Activated CD4-positive, alpha-beta memory T cell treated with anti-CD3 and anti-CD28 coated beads for 36 hours (primary cell): ENCODE measurements around the gene SETD4. TPM values are rescaled to one million over a fixed set of nuclear protein-coding genes. Genes with fewer than 3 reads are reported as not detected.

Experiments
- CTCF ChIA-PET: fragments of 350-600 bp; sonication (Branson Sonifier 250); formaldehyde crosslinking; loops from one replicate; lab custom pipeline; 2021; ENCODE audit warnings: antibody characterized with exemption, inconsistent platforms; lab: Charles Lee
- POLR2A ChIA-PET: fragments of 350-600 bp; sonication (Branson Sonifier 250); formaldehyde crosslinking; loops from one replicate; lab custom pipeline; 2021; ENCODE audit warnings: antibody characterized with exemption; lab: Charles Lee
- DNase-seq: peaks from one replicate; pipeline ENCODE4 v3.0.0-alpha.2; 2020
- H3K27ac Mint-ChIP-seq: one replicate; pipeline ENCODE4 v1.8.0; 2021; ENCODE audit warnings: mixed read lengths
- H3K27me3 Mint-ChIP-seq: one replicate; pipeline ENCODE4 v1.8.0; 2021; ENCODE audit warnings: mixed read lengths
- H3K36me3 Mint-ChIP-seq: one replicate; pipeline ENCODE4 v1.8.0; 2021; ENCODE audit warnings: mixed read lengths
- H3K4me1 Mint-ChIP-seq: one replicate; pipeline ENCODE4 v1.8.0; 2021; ENCODE audit warnings: low read depth, mixed read lengths
- H3K4me3 Mint-ChIP-seq: one replicate; pipeline ENCODE4 v1.8.0; 2021; ENCODE audit warnings: mild to moderate bottlenecking, mixed read lengths
- H3K9me3 Mint-ChIP-seq: one replicate; pipeline ENCODE4 v1.8.0; 2021; ENCODE audit warnings: mixed read lengths
- intact Hi-C: fragments of 100-400 bp; cut with micrococcal nuclease; formaldehyde crosslinking; loops from one replicate; pipeline ENCODE4 v1.15.1; 2023
- total RNA-seq, 2 experiments: library from RNA; stranded (reverse); gene quantifications; one replicate each; pipeline ENCODE4 v1.2.3, GENCODE V29; 2021

SETD4 gene
- total RNA-seq, 2 experiments from 2014 or later = 13.5 to 18.9 TPM

- Mint-ChIP-seq H3K36me3 (no peaks in the 10 kb centered on the region), H3K27me3 (peaks cover 34% of the 10 kb centered on the region), H3K4me3 (no peak overlapping the region), H3K27ac (no peak overlapping the region), H3K9me3 (no peaks in the 10 kb centered on the region), H3K4me1 (peaks cover 6% of the 10 kb centered on the region)
- DNase-seq = no peak
- intact Hi-C loops = no loop called here
- CTCF ChIA-PET = no interaction called here
- POLR2A ChIA-PET = interaction anchor here (0.5 kb wide), 1 partner anchor 60 kb away, joined by 3 read pairs; no protein-coding TSS in a partner anchor
Observed at GRCh38 chr21:35995522-35996088, 64.7 kb downstream of the SETD4 start.

GRCh38 chr21:35994613-35995012 is 65.7 kb downstream of the SETD4 start:
- Mint-ChIP-seq H3K4me3 (no peak overlapping the region), H3K27ac (no peak overlapping the region), H3K9me3 (no peaks in the 10 kb centered on the region), H3K36me3 (no peaks in the 10 kb centered on the region), H3K4me1 (peaks cover 6% of the 10 kb centered on the region), H3K27me3 (peaks cover 31% of the 10 kb centered on the region)
- ChIA-PET POLR2A (no interaction called here), CTCF (no interaction called here)
- no peak for DNase-seq
- intact Hi-C loops = no loop called here

GRCh38 chr21:35993875-35994490 is 66.3 kb downstream of the SETD4 start:
- ChIA-PET POLR2A (no interaction called here), CTCF (no interaction called here)
- no peak overlapping the region for H3K27ac Mint-ChIP-seq
- H3K4me3 Mint-ChIP-seq = no peak overlapping the region
- peaks cover 27% of the 10 kb centered on the region for H3K27me3 Mint-ChIP-seq
- DNase-seq = no peak
- H3K36me3 Mint-ChIP-seq = no peaks in the 10 kb centered on the region
- H3K9me3 Mint-ChIP-seq = no peaks in the 10 kb centered on the region
- peaks cover 6% of the 10 kb centered on the region for H3K4me1 Mint-ChIP-seq
- intact Hi-C loops = no loop called here

- Mint-ChIP-seq H3K27ac (no peak overlapping the region), H3K27me3 (peaks cover 13% of the 10 kb centered on the region), H3K4me3 (no peak overlapping the region), H3K9me3 (no peaks in the 10 kb centered on the region), H3K36me3 (no peaks in the 10 kb centered on the region), H3K4me1 (peaks cover 5% of the 10 kb centered on the region)
- ChIA-PET CTCF (no interaction called here), POLR2A (no interaction called here)
- DNase-seq = no peak
- intact Hi-C loops = no loop called here
Observed at GRCh38 chr21:35991131-35991530, 69.2 kb downstream of the SETD4 start.

- intact Hi-C loops = no loop called here
Observed at GRCh38 chr21:35990609-35991008, 69.7 kb downstream of the SETD4 start.

GRCh38 chr21:35989138-35989735 is 71.1 kb downstream of the SETD4 start:
- ChIA-PET POLR2A (no interaction called here), CTCF (interaction anchor here (1.0 kb wide), 1 partner anchor 8 kb away, joined by 3 read pairs; no protein-coding TSS in a partner anchor)
- intact Hi-C loops = no loop called here
- no peaks in the 10 kb centered on the region for H3K36me3 Mint-ChIP-seq
- H3K27ac Mint-ChIP-seq = no peak overlapping the region
- DNase-seq = no peak
- no peak overlapping the region for H3K4me3 Mint-ChIP-seq
- H3K4me1 Mint-ChIP-seq = no peaks in the 10 kb centered on the region
- peaks cover 13% of the 10 kb centered on the region for H3K27me3 Mint-ChIP-seq
- H3K9me3 Mint-ChIP-seq = no peaks in the 10 kb centered on the region

More at GRCh38 chr21:35990609-35991008, 69.7 kb downstream of the SETD4 start:
- DNase-seq = no peak
- ChIA-PET POLR2A (no interaction called here), CTCF (no interaction called here)
- Mint-ChIP-seq H3K27ac (no peak overlapping the region), H3K27me3 (peaks cover 12% of the 10 kb centered on the region), H3K36me3 (no peaks in the 10 kb centered on the region), H3K9me3 (no peaks in the 10 kb centered on the region), H3K4me3 (no peak overlapping the region), H3K4me1 (peaks cover 2% of the 10 kb centered on the region)

GRCh38 chr21:35988416-35989137 is 71.7 kb downstream of the SETD4 start:
- DNase-seq = no peak
- H3K4me3 Mint-ChIP-seq = no peak overlapping the region
- peaks cover 17% of the 10 kb centered on the region for H3K27me3 Mint-ChIP-seq
- no peaks in the 10 kb centered on the region for H3K36me3 Mint-ChIP-seq
- H3K4me1 Mint-ChIP-seq = no peaks in the 10 kb centered on the region
- ChIA-PET POLR2A (no interaction called here), CTCF (interaction anchor here (1.0 kb wide), 1 partner anchor 9 kb away, joined by 3 read pairs; no protein-coding TSS in a partner anchor)
- intact Hi-C loops = no loop called here
- H3K27ac Mint-ChIP-seq = no peak overlapping the region
- no peaks in the 10 kb centered on the region for H3K9me3 Mint-ChIP-seq

- Mint-ChIP-seq H3K36me3 (no peaks in the 10 kb centered on the region), H3K27me3 (peaks cover 18% of the 10 kb centered on the region), H3K4me3 (no peak overlapping the region), H3K4me1 (no peaks in the 10 kb centered on the region), H3K27ac (no peak overlapping the region), H3K9me3 (no peaks in the 10 kb centered on the region)
- intact Hi-C loops = no loop called here
- POLR2A ChIA-PET = no interaction called here
- DNase-seq = no peak
- CTCF ChIA-PET = no interaction called here
Observed at GRCh38 chr21:35987475-35987874, 72.9 kb downstream of the SETD4 start.

GRCh38 chr21:35984654-35985361 is 75.5 kb downstream of the SETD4 start:
- H3K4me1 Mint-ChIP-seq = no peaks in the 10 kb centered on the region
- POLR2A ChIA-PET = no interaction called here
- no peaks in the 10 kb centered on the region for H3K36me3 Mint-ChIP-seq
- intact Hi-C loops = no loop called here
- peaks cover 22% of the 10 kb centered on the region for H3K27me3 Mint-ChIP-seq
- no peak overlapping the region for H3K27ac Mint-ChIP-seq
- CTCF ChIA-PET = no interaction called here
- no peak for DNase-seq
- H3K9me3 Mint-ChIP-seq = no peaks in the 10 kb centered on the region
- no peak overlapping the region for H3K4me3 Mint-ChIP-seq

Other genes starting within 250 kb of the SETD4 start
- gene CBR1, start 9.5 kb upstream of the SETD4 start, total RNA-seq = 10 to 100 TPM; 45.6 to 47.2 TPM
- gene CBR3, start 74.6 kb upstream of the SETD4 start, total RNA-seq = 10 to 100 TPM; 25.8 to 27.6 TPM
- gene DOP1B, start 96.3 kb upstream of the SETD4 start, total RNA-seq = 10 to 100 TPM; 19.4 to 19.6 TPM